Ishikawa (cell line): ENCODE measurements around the gene METTL3.

Experiments
- NFIC ChIP-seq: IDR thresholded peaks from 2 replicates; pipeline ENCODE4 v1.6.1; 2012
- TAF1 ChIP-seq: IDR thresholded peaks from 2 replicates; pipeline ENCODE4 v1.6.1; 2012; ENCODE audit warnings: low read depth, mild to moderate bottlenecking

DNA sequence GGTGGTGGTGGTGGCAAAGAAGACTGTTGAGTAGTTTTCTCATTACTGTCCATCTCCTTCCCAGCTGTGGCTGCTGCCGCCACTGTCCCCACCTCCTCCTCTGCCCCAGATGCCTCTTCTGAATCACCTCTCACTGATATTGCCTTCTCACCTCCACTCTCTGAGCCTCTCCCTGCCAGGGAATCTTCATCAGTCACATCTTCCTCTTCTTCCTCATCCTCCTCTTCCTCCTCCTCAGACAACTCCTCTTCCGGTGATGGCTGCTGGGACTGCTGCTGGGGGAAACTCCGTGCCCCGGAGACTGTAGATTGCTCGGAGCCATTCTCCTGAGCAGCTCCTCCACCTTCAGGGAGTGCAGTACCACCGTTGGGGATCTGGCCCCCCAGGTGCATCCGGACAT, 12.1 kb upstream of the METTL3 start:
- no peak for TF ChIP-seq NFIC
- TF ChIP-seq TAF1, result no peak
